NCI-H1417 (cell line): ENCODE data around the gene PRKAR2A.

Experiments used
- DNase-seq, 3 experiments: peaks; one replicate each; lab custom pipeline; 2025; lab: John Stamatoyannopoulos, UW

PRKAR2A gene

DNA sequence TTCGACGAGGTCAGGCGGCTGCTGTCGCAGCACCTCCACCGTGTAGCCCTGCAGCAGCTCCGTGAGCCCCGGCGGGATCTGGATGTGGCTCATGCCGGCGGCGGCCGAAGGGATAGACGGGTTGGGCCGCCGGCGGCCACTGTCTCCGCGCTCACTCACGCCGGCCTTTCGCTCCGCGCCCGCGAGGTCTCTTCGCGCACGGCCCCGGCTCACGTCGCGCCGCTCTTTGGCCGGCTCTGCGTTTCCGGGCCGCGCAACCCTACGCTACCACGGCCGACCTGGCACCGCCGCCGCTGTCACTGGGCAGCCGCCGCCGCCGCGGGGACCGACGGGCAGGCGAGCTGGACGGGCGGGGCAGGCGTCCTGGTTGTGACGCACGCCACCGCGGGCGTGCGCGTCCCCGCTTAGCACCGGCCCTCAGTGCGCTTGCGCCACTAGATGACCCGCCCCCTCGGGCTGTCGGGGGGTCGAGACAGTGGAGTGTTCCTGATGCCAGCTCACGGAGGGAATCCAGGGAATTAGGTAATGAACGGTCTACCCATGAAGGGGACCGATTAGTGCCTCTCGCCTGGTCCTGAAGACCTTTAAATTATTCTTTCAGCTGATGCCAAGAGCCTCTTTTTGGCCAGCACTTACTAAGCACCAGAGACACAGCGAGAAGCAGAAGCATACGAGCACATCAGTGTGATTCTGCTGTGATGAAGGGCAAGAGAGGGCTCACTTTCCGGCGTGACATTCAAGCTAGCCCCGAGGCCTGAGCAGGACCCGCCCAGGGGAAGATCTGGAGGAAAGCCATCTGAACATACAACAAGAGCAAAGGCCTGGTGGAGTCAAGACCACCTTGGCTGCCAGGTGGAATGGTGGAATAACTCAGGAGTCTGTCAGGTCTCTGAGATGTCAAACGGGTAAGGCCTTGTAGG, at the start of gene PRKAR2A:
Gene PRKAR2A (minus strand): TSS at position 371 of the 920 bp plus-strand sequence. CDS start 278 bp downstream, at position 93.
- DNase-seq = peak; percentile 78 to 85 (median 78)

- no peak for DNase-seq
Observed at GRCh38 chr3:48896936-48897335, 49.3 kb upstream of the PRKAR2A start.

GRCh38 chr3:48894516-48894915, 46.8 kb upstream of the PRKAR2A start:
- no peak for DNase-seq

- DNase-seq = no peak
Observed at GRCh38 chr3:48891606-48892005, 43.9 kb upstream of the PRKAR2A start.

DNA sequence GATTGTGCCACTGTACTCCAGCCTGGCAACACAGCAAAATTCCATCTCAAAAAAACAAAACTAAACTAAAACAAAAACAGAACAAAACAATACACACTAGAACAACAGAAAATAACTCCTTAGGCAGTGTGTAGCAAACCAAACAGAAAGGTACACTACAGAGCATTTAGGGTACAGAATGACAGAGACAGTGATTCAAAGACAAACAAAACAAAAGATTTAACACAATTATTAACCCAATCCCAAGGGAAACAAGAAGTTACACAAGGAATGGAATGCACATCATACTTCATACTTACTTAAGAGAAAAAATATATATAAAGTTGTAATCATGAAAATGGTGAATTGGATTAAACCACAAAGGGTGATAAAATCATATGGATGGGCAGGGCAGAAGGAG, 38.1 kb upstream of the PRKAR2A start:
- no peak for DNase-seq

DNA sequence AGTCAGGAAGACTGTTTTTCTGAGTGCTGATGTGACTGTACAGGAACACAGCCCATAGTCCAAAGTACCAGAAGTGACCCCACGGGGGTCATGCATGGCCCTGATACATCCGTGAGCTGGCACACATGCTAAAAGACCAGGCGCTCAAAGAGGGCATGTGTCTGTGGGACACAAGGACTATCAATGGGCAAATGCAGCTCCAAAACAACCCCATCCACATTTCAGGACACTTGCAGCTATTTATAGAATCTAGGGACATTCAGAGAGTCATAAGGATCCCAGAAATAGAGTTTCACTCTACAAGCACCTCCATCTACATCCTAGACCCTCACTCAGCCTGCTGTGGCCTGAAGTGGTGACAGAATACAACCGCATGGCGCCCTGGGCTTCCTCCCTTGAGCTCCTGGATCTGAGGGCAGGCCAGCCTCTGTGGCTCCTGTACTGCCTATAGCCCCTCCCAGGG, 34.0 kb upstream of the PRKAR2A start:
- DNase-seq = no peak

- DNase-seq = no peak
Observed at GRCh38 chr3:48881006-48881405, 33.3 kb upstream of the PRKAR2A start.

GRCh38 chr3:48879994-48880377, 32.3 kb upstream of the PRKAR2A start:
- no peak for DNase-seq

GRCh38 chr3:48879307-48879993, 31.8 kb upstream of the PRKAR2A start:
- DNase-seq = no peak

- no peak for DNase-seq
Observed at GRCh38 chr3:48877671-48878070, 30.0 kb upstream of the PRKAR2A start.

- DNase-seq = no peak
Observed at GRCh38 chr3:48863122-48863521, 15.4 kb upstream of the PRKAR2A start.

DNA sequence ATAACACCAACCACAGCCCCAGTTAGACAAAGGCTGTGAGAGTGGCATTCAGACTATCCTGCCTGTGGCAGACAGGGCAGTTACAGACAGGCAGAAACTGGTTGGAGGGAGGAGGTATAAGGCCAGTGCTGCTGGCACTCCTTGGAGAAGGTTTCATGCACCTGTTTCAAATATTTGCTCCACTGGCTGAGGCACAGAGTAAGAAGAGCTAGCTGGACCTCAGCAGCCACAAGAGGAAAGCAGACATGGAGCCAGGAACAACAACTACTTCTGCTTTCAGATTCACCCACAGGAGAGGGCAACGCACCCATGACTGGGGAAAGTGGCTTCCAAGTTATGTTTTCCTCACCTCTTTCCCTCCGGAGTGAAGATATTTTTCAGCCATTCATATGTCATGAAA, 11.5 kb upstream of the PRKAR2A start:
- DNase-seq = no peak

DNA sequence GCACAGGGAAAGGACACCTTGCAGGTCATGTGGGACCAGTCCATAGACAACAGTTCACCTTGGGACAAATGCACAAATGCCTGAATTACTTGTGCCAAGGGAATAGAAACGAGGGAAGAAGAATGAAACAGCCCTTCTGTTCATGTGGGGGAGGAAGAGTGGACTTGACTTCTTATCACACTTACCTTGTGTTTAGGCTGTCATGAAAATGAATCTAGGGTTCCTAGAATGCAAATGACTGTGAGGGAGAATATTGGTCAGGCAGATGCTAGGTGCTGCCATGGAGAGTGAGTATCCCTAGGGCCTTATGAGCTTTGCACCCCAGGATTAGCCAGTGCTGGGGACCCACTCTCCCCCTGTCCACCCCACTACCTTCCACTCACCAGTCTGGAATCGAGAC, 11.0 kb upstream of the PRKAR2A start:
- DNase-seq = no peak

- DNase-seq = no peak
Observed at GRCh38 chr3:48857641-48858040, 10.0 kb upstream of the PRKAR2A start.

DNA sequence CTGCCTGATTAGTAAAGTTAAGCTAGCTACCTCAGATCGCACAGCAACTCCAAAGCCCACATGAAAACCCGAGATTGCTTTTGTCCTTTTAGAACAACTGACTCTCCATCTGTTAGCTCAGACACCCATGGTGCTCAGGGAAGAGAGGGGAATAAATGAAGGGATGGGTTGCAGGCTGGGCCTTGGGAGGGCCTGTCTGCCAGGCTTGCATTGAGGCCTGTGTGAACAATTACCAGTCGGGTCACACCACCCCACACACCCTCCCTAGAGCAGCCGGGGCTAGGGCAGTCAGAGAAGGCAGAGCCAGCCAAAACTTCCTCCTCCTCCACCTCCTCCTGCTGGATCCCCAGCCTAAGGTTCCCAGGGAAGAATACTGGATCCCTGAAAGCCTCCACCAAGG, 8.8 kb upstream of the PRKAR2A start:
- no peak for DNase-seq

- no peak for DNase-seq
Observed at GRCh38 chr3:48855681-48856447, 8.2 kb upstream of the PRKAR2A start.

DNA sequence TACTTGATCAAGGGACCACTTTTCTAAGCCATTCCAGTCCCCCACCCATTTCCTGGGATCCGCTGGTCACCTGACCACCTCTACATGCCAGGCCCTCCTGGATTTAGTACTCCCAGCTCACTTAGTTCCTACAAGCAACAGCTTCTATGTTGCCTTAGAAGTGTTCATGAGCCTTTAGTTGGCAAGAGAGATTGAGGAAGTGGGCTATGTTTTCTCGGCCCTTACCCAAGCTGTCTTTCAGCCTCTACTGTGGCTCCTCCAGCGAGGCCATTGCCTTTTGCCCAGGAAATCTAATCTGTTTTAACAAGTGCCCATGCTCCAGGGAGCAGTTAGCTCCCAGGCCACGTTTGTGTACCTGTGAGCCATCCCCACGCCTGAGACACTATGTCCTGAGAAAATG, 4.5 kb upstream of the PRKAR2A start:
- DNase-seq = no peak

DNA sequence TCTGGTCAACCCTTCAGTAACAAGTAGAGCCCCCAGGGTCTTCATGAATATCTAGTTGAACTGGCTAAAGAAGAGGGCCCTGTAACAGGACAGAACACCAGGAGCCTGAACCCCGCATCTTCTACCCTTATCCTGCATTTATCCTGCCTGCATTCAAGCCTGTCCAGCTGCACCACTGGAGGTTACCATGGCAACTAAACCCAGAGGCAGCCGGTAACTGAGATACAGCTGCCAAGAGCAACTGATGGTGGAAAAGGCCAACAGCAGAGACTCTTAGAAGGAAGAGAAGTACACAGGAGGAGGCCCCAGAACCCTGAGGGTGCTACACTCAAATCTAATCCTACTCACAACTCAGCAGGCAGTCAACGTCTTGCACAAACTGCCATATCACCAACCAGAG, 3.7 kb upstream of the PRKAR2A start:
- DNase-seq = peak; percentile 47 to 79 (median 53)

DNA sequence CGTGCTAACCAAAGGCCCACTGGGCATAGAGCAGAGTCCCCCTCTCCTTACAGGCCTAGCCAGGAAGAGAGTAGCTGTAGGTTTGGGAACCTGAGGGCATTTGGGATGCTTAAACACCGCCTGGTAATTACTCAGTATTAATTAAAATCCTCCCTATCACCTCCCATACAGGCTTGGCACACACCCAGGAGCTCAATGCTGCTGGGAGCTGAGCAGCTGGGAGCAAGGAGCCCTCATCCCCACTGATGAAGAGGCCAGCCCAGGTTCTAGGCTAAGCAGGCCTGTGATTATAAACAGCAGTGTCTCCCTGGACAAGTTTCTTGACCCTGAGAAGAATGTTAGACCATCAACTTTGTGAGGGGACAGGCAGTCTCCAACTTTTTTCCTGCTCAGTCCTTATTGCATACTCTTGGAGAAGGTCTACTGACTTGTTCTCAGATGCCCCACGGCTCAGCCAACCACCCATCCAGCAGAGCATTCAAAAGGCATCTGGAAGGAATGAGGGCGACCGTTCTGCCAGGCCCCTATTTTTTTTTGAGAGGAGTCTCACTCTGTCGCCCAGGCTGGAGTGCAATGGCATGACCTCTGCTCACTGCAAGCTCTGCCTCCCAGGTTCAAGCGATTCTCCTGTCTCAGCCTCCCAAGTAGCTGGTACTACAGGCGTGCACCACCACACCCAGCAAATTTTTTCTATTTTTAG, 1.3 kb upstream of the PRKAR2A start:
- DNase-seq = no peak

DNA sequence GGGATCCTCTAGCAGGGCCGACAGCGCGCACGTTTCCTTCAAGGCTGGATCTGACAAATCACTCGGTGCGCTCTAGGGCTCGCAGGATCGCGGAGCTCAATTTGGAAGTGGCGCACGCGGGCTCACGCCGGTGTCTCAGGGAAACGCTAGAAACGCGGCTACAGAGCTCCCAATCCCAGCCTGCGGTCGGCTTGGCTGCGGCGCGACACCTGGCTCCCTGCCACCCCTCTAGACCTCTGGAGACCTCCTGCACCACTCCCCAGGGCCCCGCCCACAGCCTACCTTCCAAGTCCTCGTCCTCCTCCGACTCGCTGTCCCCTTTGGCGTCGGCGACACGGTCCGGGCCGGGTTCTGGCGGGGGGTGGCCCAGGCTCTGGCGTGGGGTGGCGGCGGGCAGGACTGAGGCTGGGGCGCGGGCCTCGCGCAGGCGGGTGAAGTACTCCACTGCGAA, 596 bp downstream of the PRKAR2A start:
- peak; percentile 39 to 75 (median 74) for DNase-seq

GRCh38 chr3:48845170-48845569, 2.5 kb downstream of the PRKAR2A start:
- DNase-seq = no peak

GRCh38 chr3:48837163-48837562, 10.5 kb downstream of the PRKAR2A start:
- no peak for DNase-seq
